Measurements from ENCODE around the gene PCDH20.

The PCDH20 gene

DNA sequence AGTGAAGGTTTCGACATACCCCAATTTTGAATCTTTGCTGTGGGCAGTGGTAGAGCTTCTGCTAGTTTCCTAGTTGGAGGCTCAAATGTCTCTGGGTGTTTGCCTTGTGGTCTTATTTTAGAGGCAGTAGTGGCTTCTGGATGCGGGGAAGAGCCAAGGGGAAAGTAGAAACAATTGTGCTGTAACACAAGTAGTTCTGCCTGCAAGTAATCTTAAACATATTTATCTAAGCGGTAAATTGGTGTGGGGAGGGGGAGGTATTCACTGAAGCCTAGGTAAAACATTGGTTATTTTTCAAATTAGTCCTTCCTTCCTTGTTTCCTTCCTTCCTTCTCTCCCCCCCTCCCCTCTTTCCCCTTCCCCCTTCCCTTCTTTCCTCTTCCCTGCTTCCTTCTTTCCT is at the start of gene PCDH20:
TSS of gene PCDH20 (minus strand) at position 101 of the 400 bp plus-strand sequence. CDS start 691 bp downstream, outside the sequence.
- H3K27me3 Mint-ChIP-seq = peaks cover 32% of the 10 kb centered on the region
- H3K27ac Mint-ChIP-seq = no peak within 1 kb of the TSS
- peaks cover 6% of the 10 kb centered on the region for H3K9me3 Mint-ChIP-seq
- no peaks in the 10 kb centered on the region for H3K4me1 Mint-ChIP-seq (ENCODE audit: low read depth)
- no peak within 1 kb of the TSS for H3K4me3 Mint-ChIP-seq
- H3K36me3 Mint-ChIP-seq (ENCODE audit: low read depth) = no peaks in the 10 kb centered on the region

DNA sequence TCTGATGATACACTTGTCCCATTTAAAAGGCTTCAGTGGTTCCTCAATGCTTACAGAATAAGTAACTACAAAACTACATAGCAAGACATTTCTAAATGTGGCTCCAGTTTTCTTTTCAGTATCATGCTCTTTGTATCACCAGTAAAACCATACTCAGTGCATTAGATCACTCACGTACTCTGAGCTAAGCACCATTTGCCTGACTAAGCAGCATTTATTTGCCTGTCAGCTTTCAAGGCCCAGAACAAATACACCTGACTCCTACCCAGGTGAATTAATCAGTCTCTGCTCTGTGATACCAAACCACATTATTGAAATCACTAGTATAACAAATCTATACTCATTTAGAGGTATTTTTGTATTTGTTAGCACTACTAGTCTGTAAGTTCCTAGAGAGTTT is 47.4 kb upstream of the PCDH20 start:
- Mint-ChIP-seq H3K9me3 (no peaks in the 10 kb centered on the region), H3K27me3 (no peaks in the 10 kb centered on the region), H3K4me3 (no peak overlapping the region), H3K4me1 (ENCODE audit: low read depth) (no peaks in the 10 kb centered on the region), H3K27ac (no peak overlapping the region), H3K36me3 (ENCODE audit: low read depth) (no peaks in the 10 kb centered on the region)

- Mint-ChIP-seq H3K27ac (no peak overlapping the region), H3K4me1 (ENCODE audit: low read depth) (no peaks in the 10 kb centered on the region), H3K36me3 (ENCODE audit: low read depth) (no peaks in the 10 kb centered on the region), H3K27me3 (no peaks in the 10 kb centered on the region), H3K4me3 (no peak overlapping the region), H3K9me3 (peaks cover 9% of the 10 kb centered on the region)
Observed at GRCh38 chr13:61453121-61453520, 37.5 kb upstream of the PCDH20 start.

GRCh38 chr13:61432029-61432428 is 16.4 kb upstream of the PCDH20 start:
- Mint-ChIP-seq H3K4me3 (no peak overlapping the region), H3K36me3 (ENCODE audit: low read depth) (no peaks in the 10 kb centered on the region), H3K27me3 (no peaks in the 10 kb centered on the region), H3K9me3 (peaks cover 14% of the 10 kb centered on the region), H3K4me1 (ENCODE audit: low read depth) (no peaks in the 10 kb centered on the region), H3K27ac (no peak overlapping the region)

DNA sequence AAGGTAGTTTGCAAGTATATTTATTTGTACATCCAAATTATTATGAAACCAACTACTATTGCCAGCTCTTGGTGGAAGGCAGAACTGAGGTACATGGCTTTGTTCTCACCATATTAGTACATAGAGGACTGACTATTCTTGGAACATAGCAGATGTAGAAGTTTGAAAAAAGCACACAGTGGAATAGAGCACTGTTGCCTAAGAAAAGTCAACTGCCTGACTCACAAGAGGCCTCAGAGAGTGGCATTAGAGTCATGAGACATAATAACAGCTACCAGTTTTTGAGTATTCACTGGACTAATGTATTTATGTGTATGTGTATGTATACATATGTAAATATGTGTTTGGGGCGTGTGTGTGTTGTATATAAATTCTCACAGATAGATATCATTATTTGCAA is 8.3 kb upstream of the PCDH20 start:
- Mint-ChIP-seq H3K9me3 (no peaks in the 10 kb centered on the region), H3K27ac (no peak overlapping the region), H3K4me1 (ENCODE audit: low read depth) (no peaks in the 10 kb centered on the region), H3K36me3 (ENCODE audit: low read depth) (no peaks in the 10 kb centered on the region), H3K4me3 (no peak overlapping the region), H3K27me3 (no peaks in the 10 kb centered on the region)

DNA sequence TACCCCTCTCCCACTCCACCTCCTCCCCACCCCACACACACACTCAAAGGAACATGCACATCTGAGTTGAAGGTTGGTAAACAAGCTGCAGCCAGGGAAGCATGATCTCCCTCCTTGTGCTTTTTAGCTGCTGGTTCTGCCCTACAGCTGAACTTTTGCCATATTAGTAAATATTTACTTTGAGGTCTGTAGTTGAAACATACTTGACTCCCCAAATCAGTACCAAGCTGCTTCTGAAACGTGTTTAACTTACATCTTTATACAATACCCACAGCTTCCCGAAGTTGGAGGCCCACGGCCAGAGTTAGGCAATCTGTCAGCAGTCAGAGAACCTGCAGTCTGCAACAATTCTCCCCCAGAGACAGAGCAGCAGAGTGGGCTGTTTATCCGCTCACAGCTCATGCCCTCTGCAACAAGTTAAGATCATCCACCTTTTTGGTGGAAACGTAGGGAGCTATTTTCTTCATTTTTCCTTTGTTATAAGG is 1.5 kb upstream of the PCDH20 start:
- Mint-ChIP-seq H3K4me1 (ENCODE audit: low read depth) (no peaks in the 10 kb centered on the region), H3K27ac (no peak overlapping the region), H3K9me3 (peaks cover 6% of the 10 kb centered on the region), H3K27me3 (peaks cover 32% of the 10 kb centered on the region), H3K4me3 (no peak overlapping the region), H3K36me3 (ENCODE audit: low read depth) (no peaks in the 10 kb centered on the region)

DNA sequence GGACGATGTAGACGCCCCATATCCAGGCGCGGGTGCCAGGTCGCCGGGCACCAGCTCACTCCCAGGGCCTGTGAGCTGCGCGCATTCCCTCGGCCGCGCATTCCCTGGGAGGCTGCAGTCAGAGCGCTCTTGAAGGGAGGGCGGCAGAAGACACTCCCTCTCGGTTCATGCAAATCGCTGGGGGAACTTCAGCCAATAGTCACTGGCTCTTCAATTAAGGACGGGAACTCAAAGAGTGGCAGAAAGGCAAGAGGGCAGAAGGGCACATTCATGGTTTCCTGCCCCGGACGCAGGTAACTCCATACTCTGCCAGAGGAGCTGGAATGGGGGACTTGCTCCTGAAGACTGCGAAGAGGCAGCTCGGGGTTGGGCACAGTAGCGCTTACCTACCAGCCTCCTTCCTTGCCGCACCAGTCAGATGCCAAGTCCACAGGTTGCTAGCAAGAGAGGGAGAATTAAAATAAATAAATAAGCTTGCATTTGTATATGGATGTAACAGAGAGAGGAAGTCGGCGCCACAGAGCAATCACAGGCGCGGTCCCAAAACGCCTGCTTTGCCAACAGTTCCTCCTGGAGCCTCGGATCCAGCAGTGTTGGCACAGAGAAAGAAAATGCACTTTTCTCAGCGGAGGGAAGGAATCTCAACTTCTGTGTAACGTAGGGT is 459 bp downstream of the PCDH20 start:
- Mint-ChIP-seq H3K9me3 (peaks cover 6% of the 10 kb centered on the region), H3K27me3 (peaks cover 32% of the 10 kb centered on the region), H3K4me3 (no peak overlapping the region), H3K27ac (no peak overlapping the region), H3K4me1 (ENCODE audit: low read depth) (no peaks in the 10 kb centered on the region), H3K36me3 (ENCODE audit: low read depth) (no peaks in the 10 kb centered on the region)

DNA sequence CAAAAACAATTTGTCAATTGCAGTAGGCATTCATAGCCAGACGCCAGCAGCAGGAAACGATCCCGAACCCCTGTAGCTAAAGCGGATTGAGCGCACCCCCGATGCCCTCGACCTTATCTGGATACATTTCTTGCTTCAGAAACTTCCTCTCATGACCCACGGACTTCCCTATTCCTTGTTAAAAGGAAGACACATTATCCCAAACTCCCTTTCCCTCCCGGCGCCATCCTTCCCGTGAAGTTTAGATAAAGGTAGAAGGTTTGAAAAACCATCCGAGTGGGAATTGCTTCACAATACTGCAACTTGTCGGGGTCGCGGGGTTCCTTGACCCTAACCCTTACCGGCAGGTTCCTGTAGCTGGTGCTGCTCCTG is 977 bp downstream of the PCDH20 start:
- Mint-ChIP-seq H3K9me3 (peaks cover 6% of the 10 kb centered on the region), H3K4me1 (ENCODE audit: low read depth) (no peaks in the 10 kb centered on the region), H3K4me3 (no peak overlapping the region), H3K27me3 (peaks cover 32% of the 10 kb centered on the region), H3K36me3 (ENCODE audit: low read depth) (no peaks in the 10 kb centered on the region), H3K27ac (no peak overlapping the region)

GRCh38 chr13:61413572-61414535 is 1.8 kb downstream of the PCDH20 start:
- no peak overlapping the region for H3K27ac Mint-ChIP-seq

GRCh38 chr13:61410669-61411297 is 4.9 kb downstream of the PCDH20 start:
- Mint-ChIP-seq H3K4me1 (ENCODE audit: low read depth) (no peaks in the 10 kb centered on the region), H3K4me3 (no peak overlapping the region), H3K9me3 (peaks cover 5% of the 10 kb centered on the region), H3K27ac (no peak overlapping the region), H3K36me3 (ENCODE audit: low read depth) (no peaks in the 10 kb centered on the region), H3K27me3 (peaks cover 29% of the 10 kb centered on the region)

More at GRCh38 chr13:61413572-61414535, 1.8 kb downstream of the PCDH20 start:
- Mint-ChIP-seq H3K36me3 (ENCODE audit: low read depth) (no peaks in the 10 kb centered on the region), H3K9me3 (peaks cover 6% of the 10 kb centered on the region), H3K4me3 (no peak overlapping the region), H3K27me3 (peaks cover 32% of the 10 kb centered on the region), H3K4me1 (ENCODE audit: low read depth) (no peaks in the 10 kb centered on the region)

GRCh38 chr13:61410266-61410665 is 5.4 kb downstream of the PCDH20 start:
- Mint-ChIP-seq H3K9me3 (peaks cover 5% of the 10 kb centered on the region), H3K36me3 (ENCODE audit: low read depth) (no peaks in the 10 kb centered on the region)

GRCh38 chr13:61408571-61408970 is 7.1 kb downstream of the PCDH20 start:
- H3K27ac Mint-ChIP-seq = no peak overlapping the region
- H3K4me3 Mint-ChIP-seq = no peak overlapping the region
- peaks cover 13% of the 10 kb centered on the region for H3K27me3 Mint-ChIP-seq
- peaks cover 5% of the 10 kb centered on the region for H3K9me3 Mint-ChIP-seq
- H3K36me3 Mint-ChIP-seq (ENCODE audit: low read depth) = no peaks in the 10 kb centered on the region
- no peaks in the 10 kb centered on the region for H3K4me1 Mint-ChIP-seq (ENCODE audit: low read depth)

More at GRCh38 chr13:61410266-61410665, 5.4 kb downstream of the PCDH20 start:
- no peaks in the 10 kb centered on the region for H3K4me1 Mint-ChIP-seq (ENCODE audit: low read depth)
- H3K4me3 Mint-ChIP-seq = no peak overlapping the region
- no peak overlapping the region for H3K27ac Mint-ChIP-seq
- H3K27me3 Mint-ChIP-seq = peaks cover 23% of the 10 kb centered on the region

DNA sequence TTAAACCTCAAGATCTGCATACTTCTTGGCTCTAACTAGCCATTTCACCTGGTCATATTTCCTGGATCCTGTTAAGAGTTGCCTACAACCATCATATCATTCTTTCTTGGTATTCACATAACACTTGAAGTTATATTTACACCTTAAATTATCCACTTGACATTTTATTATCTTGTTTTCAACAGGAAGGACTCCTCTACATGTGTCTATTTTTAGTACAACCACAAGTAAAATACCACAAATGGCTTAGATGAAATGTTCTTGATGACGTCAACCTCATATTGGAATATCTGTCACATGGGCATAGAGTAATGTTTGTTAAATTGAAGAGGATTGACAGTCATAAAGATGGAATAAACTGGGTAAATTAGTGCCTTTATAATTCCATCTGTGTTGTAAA is 9.4 kb downstream of the PCDH20 start:
- H3K9me3 Mint-ChIP-seq = peaks cover 5% of the 10 kb centered on the region
- no peaks in the 10 kb centered on the region for H3K4me1 Mint-ChIP-seq (ENCODE audit: low read depth)
- no peak overlapping the region for H3K27ac Mint-ChIP-seq
- H3K27me3 Mint-ChIP-seq = peaks cover 3% of the 10 kb centered on the region
- no peaks in the 10 kb centered on the region for H3K36me3 Mint-ChIP-seq (ENCODE audit: low read depth)
- no peak overlapping the region for H3K4me3 Mint-ChIP-seq

GRCh38 chr13:61396121-61396520 is 19.5 kb downstream of the PCDH20 start:
- Mint-ChIP-seq H3K27ac (no peak overlapping the region), H3K4me1 (ENCODE audit: low read depth) (no peaks in the 10 kb centered on the region), H3K36me3 (ENCODE audit: low read depth) (no peaks in the 10 kb centered on the region), H3K9me3 (peaks cover 21% of the 10 kb centered on the region), H3K4me3 (no peak overlapping the region), H3K27me3 (no peaks in the 10 kb centered on the region)

DNA sequence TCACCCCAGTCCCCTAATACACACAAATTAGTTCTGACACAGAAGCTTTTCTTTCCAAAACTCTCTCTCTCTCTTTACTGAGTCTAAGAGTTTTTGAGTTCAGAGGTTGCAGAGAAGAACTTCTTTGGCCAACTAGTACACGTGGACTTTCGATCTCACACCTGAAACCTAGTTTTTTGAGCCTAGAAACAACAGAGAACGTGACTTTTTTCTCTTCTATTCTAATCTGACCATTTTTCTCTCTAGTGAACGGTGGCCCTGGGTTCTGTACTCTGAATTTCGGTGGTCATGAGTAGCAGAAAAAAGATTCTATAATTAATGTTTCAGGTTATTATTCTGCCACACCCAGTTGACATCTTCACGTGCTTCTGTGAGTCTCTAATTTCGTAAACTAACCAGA is 24.2 kb downstream of the PCDH20 start:
- Mint-ChIP-seq H3K4me1 (ENCODE audit: low read depth) (no peaks in the 10 kb centered on the region), H3K27ac (no peak overlapping the region), H3K27me3 (no peaks in the 10 kb centered on the region), H3K9me3 (peaks cover 14% of the 10 kb centered on the region), H3K4me3 (no peak overlapping the region), H3K36me3 (ENCODE audit: low read depth) (no peaks in the 10 kb centered on the region)

All from stimulated activated naive CD8-positive, alpha-beta T cell treated with anti-CD3 and anti-CD28 coated beads, Interleukin-15, Interleukin-2, amounts not matched to agents 100 ng/mL and 50 ng/mL, for 24 hours (primary cell).